ENCODE measurements around the gene SLITRK5.

SLITRK5 gene, protein sequence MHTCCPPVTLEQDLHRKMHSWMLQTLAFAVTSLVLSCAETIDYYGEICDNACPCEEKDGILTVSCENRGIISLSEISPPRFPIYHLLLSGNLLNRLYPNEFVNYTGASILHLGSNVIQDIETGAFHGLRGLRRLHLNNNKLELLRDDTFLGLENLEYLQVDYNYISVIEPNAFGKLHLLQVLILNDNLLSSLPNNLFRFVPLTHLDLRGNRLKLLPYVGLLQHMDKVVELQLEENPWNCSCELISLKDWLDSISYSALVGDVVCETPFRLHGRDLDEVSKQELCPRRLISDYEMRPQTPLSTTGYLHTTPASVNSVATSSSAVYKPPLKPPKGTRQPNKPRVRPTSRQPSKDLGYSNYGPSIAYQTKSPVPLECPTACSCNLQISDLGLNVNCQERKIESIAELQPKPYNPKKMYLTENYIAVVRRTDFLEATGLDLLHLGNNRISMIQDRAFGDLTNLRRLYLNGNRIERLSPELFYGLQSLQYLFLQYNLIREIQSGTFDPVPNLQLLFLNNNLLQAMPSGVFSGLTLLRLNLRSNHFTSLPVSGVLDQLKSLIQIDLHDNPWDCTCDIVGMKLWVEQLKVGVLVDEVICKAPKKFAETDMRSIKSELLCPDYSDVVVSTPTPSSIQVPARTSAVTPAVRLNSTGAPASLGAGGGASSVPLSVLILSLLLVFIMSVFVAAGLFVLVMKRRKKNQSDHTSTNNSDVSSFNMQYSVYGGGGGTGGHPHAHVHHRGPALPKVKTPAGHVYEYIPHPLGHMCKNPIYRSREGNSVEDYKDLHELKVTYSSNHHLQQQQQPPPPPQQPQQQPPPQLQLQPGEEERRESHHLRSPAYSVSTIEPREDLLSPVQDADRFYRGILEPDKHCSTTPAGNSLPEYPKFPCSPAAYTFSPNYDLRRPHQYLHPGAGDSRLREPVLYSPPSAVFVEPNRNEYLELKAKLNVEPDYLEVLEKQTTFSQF

DNA sequence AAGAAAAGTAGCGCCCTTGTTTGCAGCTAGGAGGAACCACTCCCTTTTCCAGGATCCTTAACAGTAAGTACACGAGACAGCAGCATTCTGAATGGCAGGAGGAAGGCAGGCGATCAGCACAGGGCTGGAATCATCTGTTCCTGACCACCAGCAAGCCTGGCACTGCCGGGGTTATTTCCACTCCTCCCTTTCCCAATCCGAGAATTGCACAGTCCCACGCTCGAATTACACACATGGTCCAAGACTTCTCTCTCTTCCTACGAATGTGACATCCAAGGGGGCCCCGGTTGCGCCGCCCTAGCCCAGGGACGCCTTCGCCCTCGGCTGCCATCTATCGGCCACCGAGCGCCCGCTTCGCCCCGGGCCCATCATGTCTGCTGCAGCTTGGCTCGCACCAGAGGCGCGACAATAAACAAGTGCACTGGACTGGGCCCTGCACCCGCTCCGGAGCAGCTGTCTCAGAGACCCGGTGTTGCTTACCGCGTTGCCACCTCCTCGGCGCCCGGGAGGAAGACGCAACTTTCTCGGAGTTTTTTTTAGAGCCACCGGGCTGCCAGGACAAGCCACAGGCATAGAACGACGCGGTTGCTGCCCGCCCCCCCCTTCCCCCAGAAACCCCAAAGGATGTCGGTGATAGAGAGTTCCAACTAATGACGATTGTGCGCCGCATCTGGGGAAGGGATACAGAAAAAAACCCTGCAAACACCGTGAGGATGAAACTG, at the start of gene SLITRK5:
Gene SLITRK5 (plus strand): TSS at position 341 of the 722 bp plus-strand sequence. CDS start 4,018 bp downstream, outside the sequence.
- DNase-seq, result peak; percentile 67

DNA sequence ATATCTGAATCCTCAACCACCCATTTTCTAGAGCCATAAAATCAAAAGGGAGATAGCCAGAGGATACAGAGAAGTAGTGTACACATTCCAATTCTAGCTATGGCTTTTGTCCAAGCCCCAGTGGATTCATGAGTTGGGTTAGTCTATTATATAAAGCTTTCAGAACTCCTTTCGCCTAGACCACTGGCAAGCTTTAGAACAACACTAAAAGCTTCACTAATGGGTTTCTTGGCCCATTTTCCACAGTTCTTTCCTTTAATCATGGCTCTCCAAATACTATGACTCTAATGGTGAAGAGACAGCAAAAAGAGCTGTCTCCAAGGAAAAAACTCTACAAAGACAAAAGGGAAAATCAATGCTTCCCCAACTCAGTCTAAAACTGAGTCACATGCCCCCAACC, 48.2 kb upstream of the SLITRK5 start:
- DNase-seq, result peak; percentile 85

DNA sequence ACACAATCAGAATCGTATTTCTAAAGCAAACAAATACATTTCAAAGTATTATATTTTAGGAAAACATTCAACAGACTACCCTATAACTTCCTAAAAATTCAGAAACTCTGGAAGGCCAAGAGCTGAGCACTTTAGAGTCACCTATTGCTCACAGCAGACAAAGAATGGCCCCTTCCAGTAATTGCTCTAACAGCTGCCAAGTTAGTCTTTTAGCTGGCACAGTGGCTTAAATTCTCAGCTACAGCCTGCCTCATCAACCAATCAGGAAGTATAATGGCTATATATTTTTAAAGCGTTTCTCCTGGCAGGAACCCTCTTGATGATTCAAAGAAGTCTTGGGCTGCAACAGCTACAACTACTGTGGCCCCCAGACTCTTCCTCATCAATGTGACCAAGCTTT, 14.9 kb upstream of the SLITRK5 start:
- peak; percentile 88 for DNase-seq

DNA sequence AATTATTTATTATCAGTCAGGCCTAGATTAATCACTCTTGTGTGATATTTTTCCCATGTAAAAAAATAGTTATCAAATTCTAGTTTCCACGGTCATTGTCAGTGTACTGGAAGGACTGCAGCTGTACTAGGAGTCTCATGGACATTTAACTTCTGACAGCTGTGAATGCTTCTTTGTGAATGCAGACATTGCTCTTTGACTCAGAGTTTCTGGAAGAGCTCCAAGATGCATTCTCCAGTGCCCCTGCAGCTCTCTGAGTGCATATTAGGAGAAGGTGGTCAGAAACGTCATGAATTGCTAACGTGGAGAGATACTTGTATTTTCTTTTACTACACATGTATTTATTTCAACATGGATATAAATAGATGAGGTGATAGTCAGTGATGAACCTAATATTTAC, 9.7 kb upstream of the SLITRK5 start:
- DNase-seq, result peak; percentile 44

DNA sequence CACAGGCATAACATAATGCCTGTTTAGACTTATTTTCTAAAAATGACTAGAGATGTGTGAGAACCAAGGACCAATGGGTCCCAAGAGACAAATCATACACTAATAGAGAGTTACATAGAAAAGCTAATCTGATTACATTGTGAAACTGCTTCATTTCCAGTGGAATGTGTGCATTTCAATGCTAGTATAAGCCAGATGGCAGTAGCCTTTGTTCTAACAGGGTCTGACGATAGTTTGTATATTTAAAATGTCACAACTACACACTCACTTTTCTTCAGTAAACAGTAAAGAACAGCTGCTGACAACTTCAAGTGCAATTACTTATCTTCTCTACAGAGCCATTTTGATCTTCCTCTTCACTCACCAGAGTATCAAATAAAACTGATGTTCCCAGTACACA, 4.3 kb upstream of the SLITRK5 start:
- peak; percentile 34 for DNase-seq

DNA sequence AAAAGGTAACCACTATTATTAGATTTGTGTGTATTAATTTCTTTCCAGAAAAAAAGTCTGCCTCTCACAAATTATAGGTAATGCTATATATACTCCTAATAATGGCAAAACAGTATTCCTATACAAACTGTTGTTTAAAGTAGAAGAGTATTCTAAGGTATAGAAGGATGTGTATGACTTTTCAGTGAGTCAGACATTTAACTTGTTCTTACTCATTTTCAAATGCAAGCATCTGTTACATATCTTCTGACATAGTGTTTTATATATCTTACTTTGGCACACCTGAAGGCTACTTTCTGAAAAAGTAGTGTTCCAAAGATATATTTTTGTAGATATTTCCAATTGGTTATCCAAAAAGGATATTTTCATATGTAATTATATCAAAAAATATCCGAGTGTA, 3.5 kb upstream of the SLITRK5 start:
- no peak for DNase-seq

DNA sequence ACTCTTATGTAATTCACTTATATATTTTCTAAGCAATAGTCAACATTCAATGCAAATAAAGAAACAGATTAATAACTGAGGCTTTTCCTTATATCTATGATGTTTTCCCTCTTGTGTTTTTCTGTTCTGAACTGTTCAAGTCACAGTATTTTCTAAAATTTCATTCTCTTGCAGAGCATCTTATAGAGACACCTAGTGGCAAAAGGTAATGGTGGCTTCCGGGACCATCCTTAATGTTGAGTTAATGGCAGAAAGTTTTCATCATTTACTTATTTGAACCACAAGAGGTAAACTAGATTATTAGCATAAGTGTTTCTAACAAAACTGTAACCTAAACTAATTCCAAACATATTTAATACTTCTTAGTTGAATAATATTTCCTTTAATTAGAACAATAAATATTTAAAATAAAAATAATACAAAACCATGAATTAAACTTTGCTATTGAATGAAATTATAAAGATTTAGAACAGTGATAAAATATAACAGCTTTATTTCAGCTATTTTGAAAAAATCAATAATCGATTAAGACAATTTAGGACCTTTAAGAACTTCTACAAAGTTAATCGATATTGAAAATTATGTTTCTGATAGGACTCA, 1.7 kb upstream of the SLITRK5 start:
- DNase-seq, result peak; percentile 57

DNA sequence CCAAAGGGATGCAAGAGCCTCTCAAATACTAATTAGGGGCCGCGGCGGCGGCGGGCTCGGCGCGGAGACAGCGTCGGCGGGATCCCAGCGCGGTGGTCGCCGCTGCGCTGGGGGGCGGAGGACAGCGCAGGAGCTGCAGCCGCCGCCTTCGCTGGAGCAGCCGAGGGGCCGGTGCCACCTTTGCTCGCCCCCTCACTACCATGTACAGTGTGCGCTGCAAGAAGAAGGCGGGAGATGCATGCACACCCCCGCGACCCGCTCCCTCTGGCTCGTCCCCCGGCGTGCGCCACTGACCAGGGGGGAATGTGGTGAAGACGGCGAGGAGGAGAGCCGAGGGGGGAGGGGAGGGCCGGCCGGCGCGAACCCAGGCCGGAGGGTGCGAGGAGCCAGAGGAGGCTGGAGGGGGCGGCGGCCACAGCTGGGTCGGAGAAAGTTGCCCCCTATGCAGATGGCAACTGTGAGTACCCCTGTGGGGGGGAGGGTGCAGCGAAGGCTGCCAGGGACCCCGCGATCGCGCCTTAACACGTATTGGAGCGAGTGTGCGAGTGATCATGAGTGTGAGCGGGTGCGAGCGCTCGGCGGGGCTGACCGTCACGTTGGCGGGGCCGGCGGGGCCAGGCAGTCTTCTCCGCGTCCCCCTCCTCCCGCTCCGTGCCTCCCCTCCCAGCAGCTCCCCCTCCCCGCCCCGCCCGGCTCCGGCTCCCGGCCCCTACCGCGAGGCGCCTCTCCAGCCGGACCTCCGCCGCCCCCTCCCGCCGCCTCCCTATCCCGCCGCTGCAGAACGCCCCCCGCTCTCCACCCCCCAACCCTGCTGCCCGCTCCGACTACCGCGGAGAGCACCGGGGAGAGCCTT, 808 bp downstream of the SLITRK5 start:
- DNase-seq, result no peak

DNA sequence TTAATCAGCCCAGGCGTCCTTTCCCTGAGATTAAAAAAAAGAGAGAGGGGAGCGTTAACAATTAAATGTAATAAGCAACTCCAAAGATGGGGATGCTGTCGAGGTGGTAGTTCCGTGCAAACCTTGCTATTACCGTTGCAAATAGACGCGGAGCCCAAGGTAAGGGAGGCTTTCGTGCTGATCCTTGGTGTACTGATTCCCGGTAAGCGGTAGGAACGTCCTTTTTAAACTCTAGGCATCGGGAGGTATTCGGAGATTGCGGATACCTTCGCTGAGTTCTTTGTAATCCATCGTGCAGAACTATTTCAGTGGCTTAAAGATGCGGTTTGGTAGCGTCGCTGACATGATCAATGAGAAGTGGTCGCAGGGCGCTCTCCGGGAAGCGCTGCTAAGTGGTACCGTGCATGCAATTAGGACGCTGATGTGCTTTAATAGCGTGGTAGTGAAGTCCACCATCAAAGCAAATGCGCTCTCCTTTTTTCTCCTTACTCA, 3.1 kb downstream of the SLITRK5 start:
- DNase-seq, result peak; percentile 33

DNA sequence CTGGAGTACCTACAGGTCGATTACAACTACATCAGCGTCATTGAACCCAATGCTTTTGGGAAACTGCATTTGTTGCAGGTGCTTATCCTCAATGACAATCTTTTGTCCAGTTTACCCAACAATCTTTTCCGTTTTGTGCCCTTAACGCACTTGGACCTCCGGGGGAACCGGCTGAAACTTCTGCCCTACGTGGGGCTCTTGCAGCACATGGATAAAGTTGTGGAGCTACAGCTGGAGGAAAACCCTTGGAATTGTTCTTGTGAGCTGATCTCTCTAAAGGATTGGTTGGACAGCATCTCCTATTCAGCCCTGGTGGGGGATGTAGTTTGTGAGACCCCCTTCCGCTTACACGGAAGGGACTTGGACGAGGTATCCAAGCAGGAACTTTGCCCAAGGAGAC, 4.7 kb downstream of the SLITRK5 start:
- no peak for DNase-seq

DNA sequence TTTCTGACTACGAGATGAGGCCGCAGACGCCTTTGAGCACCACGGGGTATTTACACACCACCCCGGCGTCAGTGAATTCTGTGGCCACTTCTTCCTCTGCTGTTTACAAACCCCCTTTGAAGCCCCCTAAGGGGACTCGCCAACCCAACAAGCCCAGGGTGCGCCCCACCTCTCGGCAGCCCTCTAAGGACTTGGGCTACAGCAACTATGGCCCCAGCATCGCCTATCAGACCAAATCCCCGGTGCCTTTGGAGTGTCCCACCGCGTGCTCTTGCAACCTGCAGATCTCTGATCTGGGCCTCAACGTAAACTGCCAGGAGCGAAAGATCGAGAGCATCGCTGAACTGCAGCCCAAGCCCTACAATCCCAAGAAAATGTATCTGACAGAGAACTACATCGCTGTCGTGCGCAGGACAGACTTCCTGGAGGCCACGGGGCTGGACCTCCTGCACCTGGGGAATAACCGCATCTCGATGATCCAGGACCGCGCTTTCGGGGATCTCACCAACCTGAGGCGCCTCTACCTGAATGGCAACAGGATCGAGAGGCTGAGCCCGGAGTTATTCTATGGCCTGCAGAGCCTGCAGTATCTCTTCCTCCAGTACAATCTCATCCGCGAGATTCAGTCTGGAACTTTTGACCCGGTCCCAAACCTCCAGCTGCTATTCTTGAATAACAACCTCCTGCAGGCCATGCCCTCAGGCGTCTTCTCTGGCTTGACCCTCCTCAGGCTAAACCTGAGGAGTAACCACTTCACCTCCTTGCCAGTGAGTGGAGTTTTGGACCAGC, 5.3 kb downstream of the SLITRK5 start:
- DNase-seq, result no peak

DNA sequence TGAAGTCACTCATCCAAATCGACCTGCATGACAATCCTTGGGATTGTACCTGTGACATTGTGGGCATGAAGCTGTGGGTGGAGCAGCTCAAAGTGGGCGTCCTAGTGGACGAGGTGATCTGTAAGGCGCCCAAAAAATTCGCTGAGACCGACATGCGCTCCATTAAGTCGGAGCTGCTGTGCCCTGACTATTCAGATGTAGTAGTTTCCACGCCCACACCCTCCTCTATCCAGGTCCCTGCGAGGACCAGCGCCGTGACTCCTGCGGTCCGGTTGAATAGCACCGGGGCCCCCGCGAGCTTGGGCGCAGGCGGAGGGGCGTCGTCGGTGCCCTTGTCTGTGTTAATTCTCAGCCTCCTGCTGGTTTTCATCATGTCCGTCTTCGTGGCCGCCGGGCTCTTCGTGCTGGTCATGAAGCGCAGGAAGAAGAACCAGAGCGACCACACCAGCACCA, 5.9 kb downstream of the SLITRK5 start:
- DNase-seq, result no peak

DNA sequence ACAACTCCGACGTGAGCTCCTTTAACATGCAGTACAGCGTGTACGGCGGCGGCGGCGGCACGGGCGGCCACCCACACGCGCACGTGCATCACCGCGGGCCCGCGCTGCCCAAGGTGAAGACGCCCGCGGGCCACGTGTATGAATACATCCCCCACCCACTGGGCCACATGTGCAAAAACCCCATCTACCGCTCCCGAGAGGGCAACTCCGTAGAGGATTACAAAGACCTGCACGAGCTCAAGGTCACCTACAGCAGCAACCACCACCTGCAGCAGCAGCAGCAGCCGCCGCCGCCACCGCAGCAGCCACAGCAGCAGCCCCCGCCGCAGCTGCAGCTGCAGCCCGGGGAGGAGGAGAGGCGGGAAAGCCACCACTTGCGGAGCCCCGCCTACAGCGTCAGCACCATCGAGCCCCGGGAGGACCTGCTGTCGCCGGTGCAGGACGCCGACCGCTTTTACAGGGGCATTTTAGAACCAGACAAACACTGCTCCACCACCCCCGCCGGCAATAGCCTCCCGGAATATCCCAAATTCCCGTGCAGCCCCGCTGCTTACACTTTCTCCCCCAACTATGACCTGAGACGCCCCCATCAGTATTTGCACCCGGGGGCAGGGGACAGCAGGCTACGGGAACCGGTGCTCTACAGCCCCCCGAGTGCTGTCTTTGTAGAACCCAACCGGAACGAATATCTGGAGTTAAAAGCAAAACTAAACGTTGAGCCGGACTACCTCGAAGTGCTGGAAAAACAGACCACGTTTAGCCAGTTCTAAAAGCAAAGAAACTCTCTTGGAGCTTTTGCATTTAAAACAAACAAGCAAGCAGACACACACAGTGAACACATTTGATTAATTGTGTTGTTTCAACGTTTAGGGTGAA, 6.6 kb downstream of the SLITRK5 start:
- DNase-seq, result peak; percentile 45

DNA sequence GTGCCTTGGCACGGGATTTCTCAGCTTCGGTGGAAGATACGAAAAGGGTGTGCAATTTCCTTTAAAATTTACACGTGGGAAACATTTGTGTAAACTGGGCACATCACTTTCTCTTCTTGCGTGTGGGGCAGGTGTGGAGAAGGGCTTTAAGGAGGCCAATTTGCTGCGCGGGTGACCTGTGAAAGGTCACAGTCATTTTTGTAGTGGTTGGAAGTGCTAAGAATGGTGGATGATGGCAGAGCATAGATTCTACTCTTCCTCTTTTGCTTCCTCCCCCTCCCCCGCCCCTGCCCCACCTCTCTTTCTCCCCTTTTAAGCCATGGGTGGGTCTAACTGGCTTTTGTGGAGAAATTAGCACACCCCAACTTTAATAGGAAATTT, 7.2 kb downstream of the SLITRK5 start:
- DNase-seq, result no peak

DNA sequence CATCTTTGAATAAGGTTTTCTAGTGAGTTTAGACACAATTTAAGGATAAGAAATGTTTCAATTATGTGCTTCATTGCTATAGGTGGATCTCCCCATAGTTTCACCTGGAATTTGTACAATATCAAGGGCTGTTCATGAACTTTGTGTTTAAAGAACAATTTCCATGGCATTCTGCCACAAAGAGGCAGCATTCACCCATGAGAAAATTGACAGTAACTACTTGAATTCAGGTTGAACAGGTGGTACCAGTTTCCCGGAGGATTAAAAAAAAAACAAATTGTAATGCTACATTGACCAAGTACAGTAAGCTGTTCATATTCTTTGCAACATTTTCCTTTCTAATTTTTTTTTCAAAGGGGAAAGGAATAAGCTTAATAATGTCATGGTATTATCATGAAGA, 9.1 kb downstream of the SLITRK5 start:
- peak; percentile 76 for DNase-seq

DNA sequence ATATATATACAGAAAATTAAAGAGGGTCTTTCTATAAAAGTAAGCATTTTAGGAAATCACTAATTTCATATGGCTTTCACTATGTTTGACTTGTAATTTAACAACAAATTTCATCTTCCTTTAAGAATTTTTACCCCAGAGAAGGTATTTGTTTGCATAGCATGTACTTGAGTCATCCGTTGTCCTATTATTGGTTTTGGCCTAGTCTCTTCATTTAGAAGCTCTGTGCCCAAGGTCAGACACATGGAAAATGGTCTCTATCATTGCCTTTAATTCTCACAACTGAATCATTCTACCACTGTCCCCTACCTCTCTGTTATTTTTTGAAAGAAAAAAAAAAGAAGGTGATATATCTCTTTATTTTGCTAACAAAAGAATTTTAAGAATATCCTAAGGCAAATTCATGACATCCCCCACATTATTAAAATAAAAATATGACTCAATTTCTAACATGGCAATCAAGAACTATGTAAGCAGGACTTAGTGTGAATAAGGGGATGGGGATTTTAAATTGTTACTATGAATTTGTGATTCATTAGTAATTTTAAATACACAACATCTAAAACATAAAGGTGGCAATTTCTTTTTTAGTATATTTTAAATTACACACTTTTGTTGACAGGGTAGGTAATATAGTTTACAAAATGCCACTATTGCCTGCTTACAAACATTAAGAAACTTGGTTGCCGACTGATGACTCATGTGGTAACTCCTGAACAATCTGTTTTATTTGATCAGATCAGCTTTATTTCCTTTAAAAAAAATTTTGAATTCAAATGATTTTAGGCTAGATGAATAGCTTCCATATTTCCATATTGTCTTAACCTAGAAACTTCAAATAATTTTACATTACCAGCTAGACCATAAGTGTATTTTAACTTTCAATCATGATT, 13.9 kb downstream of the SLITRK5 start:
- no peak for DNase-seq

DNA sequence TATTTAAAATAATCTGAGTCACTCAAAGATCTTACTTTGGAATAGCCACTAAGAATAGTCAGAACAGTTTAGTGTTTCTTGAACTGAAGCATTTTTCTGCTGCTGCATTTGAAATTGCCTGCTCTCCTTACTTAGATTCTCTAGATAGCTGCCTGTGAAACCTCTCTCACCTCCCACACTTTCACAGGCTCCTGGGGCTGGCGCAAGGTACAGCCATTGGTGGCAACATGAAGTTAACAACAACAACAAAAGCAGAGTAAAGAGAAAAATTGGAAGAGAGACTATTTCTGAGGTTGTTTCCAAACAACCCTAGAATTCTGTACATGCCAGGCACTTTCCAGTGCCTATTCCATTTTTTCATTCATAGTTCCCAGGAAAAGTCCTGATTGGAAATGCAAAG, 25.3 kb downstream of the SLITRK5 start:
- no peak for DNase-seq

DNA sequence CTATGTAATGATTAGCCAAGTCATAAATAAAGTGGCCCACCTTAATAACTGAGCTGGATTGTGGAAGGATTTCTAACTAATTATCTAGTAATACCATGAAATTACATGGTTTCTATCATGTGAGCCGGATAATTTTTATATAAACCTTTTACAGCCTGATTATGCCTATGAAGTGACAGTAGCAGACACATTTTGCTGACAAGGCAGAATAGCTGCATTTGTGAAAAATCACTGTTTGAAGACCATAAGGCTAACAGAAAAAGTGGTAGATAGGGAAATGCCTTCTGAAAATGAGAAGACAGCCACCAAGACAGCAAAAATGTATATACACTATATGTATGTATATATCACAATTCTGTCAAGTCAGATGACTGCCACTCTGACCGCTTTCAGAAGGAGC, 27.1 kb downstream of the SLITRK5 start:
- DNase-seq, result no peak

DNA sequence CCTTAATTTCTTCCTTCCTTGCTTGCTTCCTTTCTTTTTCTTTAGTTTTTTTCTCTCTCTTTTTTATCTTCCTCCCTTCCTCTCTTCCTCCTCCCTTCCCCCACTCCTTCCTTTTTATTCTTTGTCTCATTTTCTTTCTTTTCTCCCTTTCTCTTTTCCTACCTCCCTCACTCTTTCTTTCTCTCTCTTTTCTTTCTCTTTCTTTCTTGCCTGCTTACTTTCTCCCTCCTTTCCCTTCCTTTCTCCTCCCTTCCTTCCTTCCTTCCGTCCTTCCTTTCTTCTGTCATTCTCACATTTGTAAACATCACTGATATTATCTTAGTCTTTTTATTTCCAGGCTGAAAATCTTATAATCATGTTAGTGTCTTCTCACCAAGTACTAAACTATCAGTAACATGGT, 38.8 kb downstream of the SLITRK5 start:
- DNase-seq, result no peak

All from NCI-H1105 treated with DMSO at 0.1 percent for 48 hours (cell line).